ENCODE measurements around the gene ATG9A. TPM values are rescaled to one million over a fixed set of nuclear protein-coding genes. Genes with fewer than 3 reads are reported as not detected.
"Not testable (repeated sequence)": the region's sequence is repeated elsewhere in the genome, so short reads cannot be mapped to it uniquely, and the experiment has no call there.

ATG9A gene
- total RNA-seq, 1 donor from 2014 or later, result 45.8 TPM

GRCh38 chr2:219207134-219207883 lies 22.1 kb downstream of the ATG9A start:
- ATAC-seq, result peak; percentile 0
- peak; percentile 48 for DNase-seq (ENCODE audit: low spot score)

GRCh38 chr2:219206328-219207133 lies 22.9 kb downstream of the ATG9A start, which contains the start of gene ZFAND2B:
ZFAND2B (plus strand) TSS chr2:219206782; CDS start chr2:219206988, 206 bp downstream.
- DNase-seq (ENCODE audit: low spot score), result peak; percentile 96
- ATAC-seq, result peak; percentile 90

GRCh38 chr2:219205981-219206327 lies 23.5 kb downstream of the ATG9A start:
- ATAC-seq (no peak), DNase-seq (ENCODE audit: low spot score) (no peak)

GRCh38 chr2:219205165-219205538 lies 24.3 kb downstream of the ATG9A start:
- ATAC-seq (no peak), DNase-seq (ENCODE audit: low spot score) (no peak)

DNA sequence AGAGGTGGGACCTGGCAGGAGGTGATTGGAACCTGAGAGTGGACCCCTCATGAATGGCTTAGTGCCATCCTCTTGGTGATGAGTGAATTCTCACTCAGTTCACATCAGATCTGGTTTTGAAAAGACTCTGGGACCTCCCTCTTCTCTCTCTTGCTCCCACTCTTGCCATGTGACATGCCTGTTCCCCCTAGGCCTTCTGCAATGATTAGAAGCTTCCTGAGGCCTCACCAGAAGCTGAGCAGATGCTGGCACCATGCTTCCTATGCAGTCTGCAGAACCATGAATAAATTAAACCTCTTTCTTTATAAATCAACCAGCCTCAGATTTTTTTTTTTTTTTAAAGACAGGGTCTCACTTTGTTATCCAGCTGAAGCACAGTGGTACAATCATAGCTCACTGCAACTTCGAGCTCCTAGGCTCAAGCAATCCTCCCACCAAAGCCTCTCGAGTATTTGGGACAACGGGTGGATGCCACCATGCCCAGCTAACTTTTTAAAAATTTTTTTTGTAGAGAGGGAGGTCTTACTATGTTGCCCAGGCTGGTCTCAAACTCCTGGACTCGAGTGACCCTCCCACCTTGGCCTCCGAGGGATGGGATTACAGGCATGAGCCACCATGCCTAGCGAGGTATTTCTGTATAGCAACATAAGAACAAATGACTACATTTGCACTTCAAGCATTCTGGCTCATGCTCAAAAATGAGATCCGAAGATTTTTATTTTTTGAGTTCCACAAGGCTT lies 24.8 kb downstream of the ATG9A start:
- no peak for ATAC-seq
- no peak for DNase-seq (ENCODE audit: low spot score)

DNA sequence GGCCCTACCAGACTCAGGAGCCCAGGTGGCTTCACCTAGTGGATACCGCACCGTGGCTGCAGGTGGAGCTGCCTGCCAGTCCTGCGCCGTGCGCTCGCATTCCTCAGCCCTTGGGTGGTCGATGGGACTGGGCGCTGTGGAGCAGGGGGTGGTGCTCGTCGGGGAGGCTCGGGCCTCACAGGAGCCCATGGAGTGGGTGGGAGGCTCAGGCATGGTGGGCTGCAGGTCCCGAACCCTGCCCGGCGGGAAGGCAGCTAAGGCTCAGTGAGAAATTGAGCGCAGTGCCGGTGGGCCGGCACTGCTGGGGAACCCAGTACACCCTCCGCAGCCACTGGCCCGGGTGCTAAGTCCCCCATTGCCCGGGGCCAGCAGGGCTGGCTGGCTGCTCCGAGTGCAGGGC lies 28.1 kb downstream of the ATG9A start:
- ATAC-seq; DNase-seq (ENCODE audit: low spot score): not testable (repeated sequence)

- ATAC-seq, result not testable (repeated sequence)
Measured at GRCh38 chr2:219200502-219201326, 28.7 kb downstream of the ATG9A start.

DNA sequence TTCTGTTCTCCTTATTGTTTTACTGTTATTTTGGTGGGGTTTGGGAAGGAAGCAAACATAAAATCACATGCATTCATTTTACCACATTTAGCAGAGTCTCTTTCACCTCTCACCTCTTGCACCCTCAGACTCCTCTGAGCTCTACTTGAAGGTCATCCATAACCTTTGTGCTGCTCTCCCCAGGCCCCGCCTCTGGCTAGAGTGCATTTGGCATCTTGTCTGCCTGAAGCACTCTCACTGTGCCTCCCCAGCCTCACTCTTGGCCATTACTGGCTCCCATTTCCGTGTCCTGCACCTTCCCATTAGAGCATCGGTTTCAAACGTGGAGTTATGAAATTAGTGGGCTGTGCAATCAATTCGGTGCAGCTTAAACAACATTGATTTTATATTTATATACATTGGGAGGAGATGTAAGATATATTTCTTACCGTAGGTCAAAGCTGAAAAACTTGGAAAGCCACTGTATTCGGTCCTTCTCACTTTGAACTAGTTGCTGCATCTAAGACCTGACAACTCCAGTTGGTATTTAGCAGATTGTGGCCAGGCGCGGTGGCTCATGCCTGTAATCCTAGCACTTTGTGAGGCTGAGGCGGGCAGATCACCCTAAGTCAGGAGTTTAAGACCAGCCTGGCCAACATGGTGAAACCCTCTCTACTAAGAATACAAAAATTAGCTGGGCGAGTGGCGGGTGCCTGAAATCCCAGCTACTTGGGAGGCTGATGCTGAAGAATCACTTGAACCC lies 29.8 kb downstream of the ATG9A start:
- DNase-seq (ENCODE audit: low spot score) (no peak), ATAC-seq (no peak)

More at GRCh38 chr2:219200502-219201326, 28.7 kb downstream of the ATG9A start:
- DNase-seq (ENCODE audit: low spot score), result not testable (repeated sequence)

- no peak for DNase-seq (ENCODE audit: low spot score)
Measured at GRCh38 chr2:219198974-219199373, 30.5 kb downstream of the ATG9A start.

GRCh38 chr2:219197388-219197787 lies 32.0 kb downstream of the ATG9A start:
- ATAC-seq (no peak), DNase-seq (ENCODE audit: low spot score) (no peak)

More at GRCh38 chr2:219198974-219199373, 30.5 kb downstream of the ATG9A start:
- no peak for ATAC-seq

DNA sequence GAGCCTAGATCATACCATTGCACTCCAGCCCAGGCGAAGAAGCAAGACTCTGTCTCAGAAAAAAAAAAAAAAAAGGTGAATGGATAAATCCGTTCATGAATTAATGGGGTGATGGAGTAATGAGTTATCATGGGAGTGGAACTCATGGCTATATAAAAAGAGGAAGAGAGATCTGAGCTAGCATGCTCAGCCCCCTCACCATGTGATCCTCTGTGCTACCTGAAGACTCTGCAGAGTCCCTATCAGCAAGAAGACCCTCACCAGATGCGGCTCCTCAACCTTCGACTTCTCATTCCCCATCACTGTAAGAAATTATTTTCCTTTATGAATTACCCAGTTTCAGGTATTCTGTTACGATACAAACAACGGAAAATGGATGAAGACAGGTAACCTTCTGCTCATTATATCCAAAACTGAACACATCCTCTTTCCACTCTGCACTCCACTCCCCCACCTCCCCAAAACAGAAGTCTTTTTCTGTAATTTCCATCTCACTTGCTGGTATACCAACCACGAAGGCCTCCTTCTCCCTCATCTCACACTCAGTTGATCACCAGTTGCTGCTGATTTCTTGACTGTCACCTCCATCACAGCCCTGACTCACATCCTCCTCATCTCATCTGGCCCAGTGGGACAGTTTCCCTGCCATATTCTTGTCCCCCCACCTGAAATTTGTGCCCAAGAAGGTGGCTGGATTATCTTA lies 42.5 kb downstream of the ATG9A start:
- no peak for ATAC-seq
- DNase-seq (ENCODE audit: low spot score), result no peak

GRCh38 chr2:219184121-219184520 lies 45.3 kb downstream of the ATG9A start:
- ATAC-seq (no peak), DNase-seq (ENCODE audit: low spot score) (no peak)

DNA sequence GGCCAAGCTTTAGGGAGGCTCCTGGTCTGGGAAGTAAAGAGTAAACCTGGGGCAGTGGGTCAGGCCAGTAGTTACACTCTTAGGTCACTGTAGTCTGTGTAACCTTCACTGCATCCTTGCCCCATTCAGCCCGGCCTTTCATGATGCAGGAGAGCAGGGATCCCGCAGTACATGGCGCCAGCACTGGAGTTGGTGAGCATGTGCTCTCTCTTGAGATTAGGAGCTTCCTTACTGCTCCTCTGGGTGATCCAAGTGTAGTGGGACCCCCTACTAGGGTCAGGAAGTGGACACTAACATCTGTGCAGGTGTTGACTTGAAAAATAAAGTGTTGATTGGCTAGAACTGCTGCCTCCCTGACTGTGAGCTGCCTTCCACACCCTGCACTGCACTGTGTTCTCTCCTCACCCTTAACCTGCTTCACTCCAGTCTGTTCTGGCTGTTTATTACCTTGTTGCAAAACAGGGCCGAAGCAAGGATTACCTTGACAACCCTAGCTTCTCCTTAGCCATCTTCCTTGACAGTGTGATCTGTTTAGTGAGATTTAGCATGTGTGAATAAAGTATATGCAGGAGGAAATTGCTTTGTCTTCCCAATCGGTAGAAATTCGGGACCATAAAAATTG lies 46.2 kb downstream of the ATG9A start:
- DNase-seq (ENCODE audit: low spot score) (no peak), ATAC-seq (no peak)

- ATAC-seq (no peak), DNase-seq (ENCODE audit: low spot score) (no peak)
Measured at GRCh38 chr2:219182331-219183150, 46.9 kb downstream of the ATG9A start.

GRCh38 chr2:219181531-219181930 lies 47.9 kb downstream of the ATG9A start:
- ATAC-seq (no peak), DNase-seq (ENCODE audit: low spot score) (no peak)

DNA sequence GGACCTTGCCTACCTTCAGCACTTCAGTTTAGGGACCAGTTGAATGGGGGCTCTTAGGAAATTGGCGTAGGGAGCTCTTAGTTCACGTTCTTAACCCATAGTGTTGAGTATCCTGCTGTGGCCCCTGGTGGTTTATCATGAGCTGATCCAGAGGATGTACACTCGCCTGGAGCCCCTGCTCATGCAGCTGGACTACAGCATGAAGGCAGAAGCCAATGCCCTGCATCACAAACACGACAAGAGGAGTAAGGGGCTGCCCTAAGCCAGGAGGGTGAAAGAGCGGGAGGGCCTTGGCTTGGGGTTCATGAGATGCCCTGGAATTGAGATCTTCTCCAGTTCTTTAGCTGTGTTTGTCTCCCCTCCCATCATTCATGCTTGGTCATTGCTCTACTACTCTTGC lies 48.5 kb downstream of the ATG9A start:
- DNase-seq (ENCODE audit: low spot score), result no peak

DNA sequence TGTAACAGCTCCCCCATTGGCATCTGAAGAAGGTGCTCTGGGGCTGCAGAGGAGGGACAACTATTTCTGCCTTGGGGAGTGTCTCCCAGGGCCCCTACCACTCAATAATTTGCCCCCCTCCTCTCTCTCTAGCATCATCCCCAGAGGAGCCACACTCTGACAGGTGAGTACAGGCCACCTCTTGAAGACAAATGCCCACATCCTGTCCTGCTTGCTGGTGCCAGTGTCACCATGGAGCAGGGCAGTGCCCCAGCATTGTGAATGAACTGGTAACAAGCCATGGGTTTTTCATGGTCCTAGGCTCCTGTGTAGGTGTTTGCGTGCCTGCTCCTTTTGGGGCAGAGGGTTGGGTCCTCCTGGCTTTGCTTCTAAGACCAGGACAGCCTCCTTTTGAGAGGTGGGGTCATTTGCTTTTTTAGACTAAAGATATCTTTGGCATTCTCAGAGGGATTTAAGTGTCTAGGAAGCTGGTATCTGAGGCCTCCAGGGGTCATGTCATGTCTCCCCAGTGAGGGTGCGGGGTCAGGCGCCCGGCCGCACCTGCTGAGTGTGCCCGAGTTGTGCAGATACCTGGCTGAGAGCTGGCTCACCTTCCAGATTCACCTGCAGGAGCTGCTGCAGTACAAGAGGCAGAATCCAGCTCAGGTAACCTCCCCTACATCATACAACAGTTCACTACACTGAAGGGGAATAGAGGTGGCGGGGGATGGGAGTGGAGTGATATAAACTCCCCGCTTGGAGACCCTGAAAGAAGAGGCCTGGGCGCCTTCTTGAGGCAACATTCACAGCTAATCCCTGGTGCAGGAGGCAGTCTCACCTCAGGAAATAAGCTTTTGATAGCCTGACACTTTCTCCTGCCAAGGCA lies 49.6 kb downstream of the ATG9A start:
- ATAC-seq (no peak), DNase-seq (ENCODE audit: low spot score) (no peak)

More for the DNA sequence above, 48.5 kb downstream of the ATG9A start:
- ATAC-seq, result no peak
